Endometrium (tissue), 2 donors: ENCODE results near the gene CHTF18.
"Not testable (repeated sequence)": the region's sequence is repeated elsewhere in the genome, so short reads cannot be mapped to it uniquely, and the experiment has no call there.

ENCODE experiments used
- FAIRE-seq: peaks from 2 replicates; lab custom pipeline; 2012; peaks lifted over from hg19 to GRCh38; lab: Jason Lieb, UNC
- donor health status: control.
- donor health status: control.

CHTF18 gene

GRCh38 chr16:830871-831570 is 42.6 kb downstream of the CHTF18 start:
- no peak for FAIRE-seq

GRCh38 chr16:831571-832413 is 43.4 kb downstream of the CHTF18 start:
- FAIRE-seq, result no peak

GRCh38 chr16:832652-833336 is 44.4 kb downstream of the CHTF18 start:
- FAIRE-seq, result no peak

- FAIRE-seq, result no peak
Measured at GRCh38 chr16:833411-833810, 45.0 kb downstream of the CHTF18 start.

- FAIRE-seq, result no peak
Measured at GRCh38 chr16:835373-835772, 47.0 kb downstream of the CHTF18 start.

GRCh38 chr16:836221-836620 is 47.8 kb downstream of the CHTF18 start:
- FAIRE-seq, result no peak

GRCh38 chr16:836822-837221 is 48.4 kb downstream of the CHTF18 start:
- FAIRE-seq, result not testable (repeated sequence)

DNA sequence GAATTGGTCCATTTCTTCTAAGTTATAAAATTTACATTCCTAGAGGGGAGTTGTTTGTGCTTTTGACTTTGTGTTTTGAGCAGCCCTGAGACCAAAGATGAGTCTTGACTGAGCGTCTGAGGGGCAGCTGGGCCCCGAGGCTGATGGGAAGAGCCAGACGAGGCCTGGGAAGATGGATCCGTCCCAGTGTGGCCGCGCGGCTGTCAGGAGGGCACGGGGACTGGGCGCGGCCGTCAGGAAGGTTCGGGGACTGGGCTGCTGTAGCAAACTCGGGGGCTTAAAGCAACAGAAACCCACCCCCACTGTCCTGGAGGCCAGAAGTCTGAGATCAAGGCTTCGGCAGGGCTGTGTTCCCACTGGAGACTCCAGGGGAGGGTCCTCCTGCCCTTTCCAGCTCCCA is 50.3 kb downstream of the CHTF18 start:
- no peak for FAIRE-seq

- FAIRE-seq, result no peak
Measured at GRCh38 chr16:839643-840408, 51.4 kb downstream of the CHTF18 start.

GRCh38 chr16:840561-841454 is 52.4 kb downstream of the CHTF18 start:
- FAIRE-seq, result no peak

DNA sequence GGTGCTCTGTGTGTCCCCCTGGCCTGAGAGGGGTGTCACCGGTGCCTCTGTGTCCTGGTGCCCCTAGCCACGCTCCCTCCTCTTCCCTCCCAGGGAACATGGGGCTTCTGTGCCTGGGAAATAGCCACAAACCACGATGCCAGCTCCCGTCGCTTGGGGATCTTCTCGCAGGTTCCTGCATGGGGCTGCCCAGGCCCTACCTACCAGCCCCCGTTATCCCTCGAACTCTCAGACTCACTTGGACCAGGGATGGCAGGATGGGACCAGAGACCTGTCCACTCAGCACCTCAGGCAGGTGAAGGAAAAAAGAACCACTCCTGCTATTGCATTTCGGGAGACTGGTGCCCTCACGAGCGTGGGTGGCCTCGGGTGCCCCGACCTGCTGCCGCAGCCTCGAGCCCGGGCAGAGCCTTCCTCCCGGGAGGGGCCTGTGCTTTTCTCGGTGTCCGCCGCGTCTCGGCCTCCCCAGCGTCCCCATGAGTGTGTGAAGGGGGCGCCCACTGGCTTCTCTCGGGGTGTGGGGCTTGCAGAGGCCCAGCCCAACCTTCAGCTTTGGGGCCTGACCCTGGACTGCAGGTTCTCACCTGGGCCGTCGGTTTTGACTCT is 53.1 kb downstream of the CHTF18 start:
- no peak for FAIRE-seq

- FAIRE-seq, result no peak
Measured at GRCh38 chr16:842061-842476, 53.6 kb downstream of the CHTF18 start.

- no peak for FAIRE-seq
Measured at GRCh38 chr16:842711-843560, 54.5 kb downstream of the CHTF18 start.

GRCh38 chr16:843771-844170 is 55.4 kb downstream of the CHTF18 start:
- FAIRE-seq, result no peak

DNA sequence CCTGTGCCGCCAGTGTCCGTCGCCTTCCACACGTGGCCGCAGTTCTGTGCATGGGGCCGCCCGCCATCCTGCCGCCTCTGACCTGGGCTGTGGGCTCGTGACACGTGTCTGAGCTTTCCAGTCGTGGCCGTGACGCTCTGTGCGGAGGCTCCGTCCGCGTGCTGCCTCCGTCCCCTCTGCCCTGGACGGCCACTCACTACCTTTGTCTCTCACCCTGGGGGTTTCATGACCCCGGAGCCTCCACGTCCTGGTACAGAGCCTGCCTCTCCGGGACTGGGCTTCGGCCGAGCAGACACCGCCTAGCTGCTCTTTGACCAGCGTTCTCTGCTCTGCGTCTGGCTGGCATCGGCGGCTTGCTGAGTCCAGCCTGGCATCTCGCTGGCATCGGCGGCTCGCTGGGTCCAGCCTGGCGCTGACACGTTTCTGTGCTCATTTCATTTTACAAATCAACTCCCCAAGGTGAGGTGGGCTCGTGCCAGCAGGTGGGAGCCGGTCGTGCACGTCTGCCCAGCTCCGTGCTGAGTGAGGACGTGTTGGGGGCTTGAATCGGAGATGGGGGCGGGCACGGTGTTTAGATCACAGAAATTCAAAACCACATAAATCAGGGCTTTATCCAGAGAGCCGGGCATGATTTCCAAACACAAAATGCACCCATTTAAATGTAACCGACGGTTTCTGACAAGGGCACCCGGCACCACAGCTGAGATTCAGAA is 56.4 kb downstream of the CHTF18 start:
- no peak for FAIRE-seq

DNA sequence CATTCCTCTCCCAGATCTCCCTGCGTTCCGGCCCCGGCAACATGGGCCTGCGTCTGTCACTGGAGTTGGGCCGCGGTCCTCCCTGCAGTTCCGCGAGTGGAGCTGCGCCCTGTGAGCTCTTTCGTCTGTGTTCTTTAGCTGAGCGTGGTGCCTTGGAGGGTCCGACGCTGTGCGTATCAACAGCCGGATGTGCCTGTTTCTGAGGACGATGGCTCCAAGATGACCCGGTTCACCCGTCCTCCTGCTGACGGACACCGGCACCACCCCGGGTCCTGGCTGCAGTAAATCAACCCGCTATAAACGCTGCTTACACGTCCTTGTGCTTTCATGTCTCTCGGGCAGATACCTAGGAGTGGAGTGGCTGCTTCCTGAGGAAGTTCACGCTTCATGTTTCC is 56.9 kb downstream of the CHTF18 start:
- FAIRE-seq, result no peak

- no peak for FAIRE-seq
Measured at GRCh38 chr16:847151-847550, 58.7 kb downstream of the CHTF18 start.
